ENCODE data around the gene CLDN1.

DNA sequence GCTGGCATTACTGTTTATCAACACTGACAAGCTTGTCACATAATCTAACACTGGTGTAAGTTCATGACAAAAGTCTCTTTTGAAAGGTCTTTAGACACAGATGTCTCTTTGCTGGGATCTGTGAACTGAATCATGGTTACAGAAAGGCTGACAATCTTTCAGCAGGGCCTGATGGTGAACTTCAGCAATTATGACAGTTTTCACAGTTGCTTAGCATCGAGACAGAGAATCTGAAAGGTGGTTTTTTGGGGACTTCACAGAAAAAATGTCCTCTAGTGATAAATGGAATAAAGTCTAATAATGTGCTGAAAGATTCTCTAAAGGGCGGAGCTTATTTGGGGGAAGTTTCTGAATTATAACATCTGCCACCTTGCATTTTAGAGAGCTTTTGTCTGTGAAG is 32.3 kb downstream of the CLDN1 start:
- no peak for TF ChIP-seq POLR2A (IDR thresholded peaks at IDR 0.05)
- TF ChIP-seq, protein P1, sequence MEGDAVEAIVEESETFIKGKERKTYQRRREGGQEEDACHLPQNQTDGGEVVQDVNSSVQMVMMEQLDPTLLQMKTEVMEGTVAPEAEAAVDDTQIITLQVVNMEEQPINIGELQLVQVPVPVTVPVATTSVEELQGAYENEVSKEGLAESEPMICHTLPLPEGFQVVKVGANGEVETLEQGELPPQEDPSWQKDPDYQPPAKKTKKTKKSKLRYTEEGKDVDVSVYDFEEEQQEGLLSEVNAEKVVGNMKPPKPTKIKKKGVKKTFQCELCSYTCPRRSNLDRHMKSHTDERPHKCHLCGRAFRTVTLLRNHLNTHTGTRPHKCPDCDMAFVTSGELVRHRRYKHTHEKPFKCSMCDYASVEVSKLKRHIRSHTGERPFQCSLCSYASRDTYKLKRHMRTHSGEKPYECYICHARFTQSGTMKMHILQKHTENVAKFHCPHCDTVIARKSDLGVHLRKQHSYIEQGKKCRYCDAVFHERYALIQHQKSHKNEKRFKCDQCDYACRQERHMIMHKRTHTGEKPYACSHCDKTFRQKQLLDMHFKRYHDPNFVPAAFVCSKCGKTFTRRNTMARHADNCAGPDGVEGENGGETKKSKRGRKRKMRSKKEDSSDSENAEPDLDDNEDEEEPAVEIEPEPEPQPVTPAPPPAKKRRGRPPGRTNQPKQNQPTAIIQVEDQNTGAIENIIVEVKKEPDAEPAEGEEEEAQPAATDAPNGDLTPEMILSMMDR (IDR thresholded peaks at IDR 0.05) = no peak
